DND-41 (cell line): ENCODE results near the gene HSPBAP1.

Source experiments
- ATAC-seq: fragments of 200-7000 bp; cut with Tn5 transposase; 3 replicates; pipeline ENCODE4 v1.9.1; 2021; ENCODE audit warnings: low read depth; ENCODE audit not compliant: insufficient read depth
- DNase-seq: peaks from one replicate; pipeline ENCODE4 v3.0.0-alpha.2; 2020
- H2AFZ ChIP-seq: 2 replicates; pipeline ENCODE4 v1.6.0; 2012; ENCODE audit warnings: low read depth, low read length
- H3K27ac ChIP-seq: 2 replicates; pipeline ENCODE4 v1.5.1; 2012; ENCODE audit warnings: low read length, inconsistent platforms
- H3K27me3 ChIP-seq: fragments of 200-600 bp; sonication (generic); 2 replicates; pipeline ENCODE4 v1.6.0; 2012; ENCODE audit warnings: low read length, mild to moderate bottlenecking, inconsistent platforms; ENCODE audit not compliant: insufficient read depth, poor library complexity
- H3K36me3 ChIP-seq: 2 replicates; pipeline ENCODE4 v1.5.1; 2012; ENCODE audit warnings: low read length, inconsistent platforms; ENCODE audit not compliant: insufficient read depth
- H3K4me1 ChIP-seq: 2 replicates; pipeline ENCODE4 v1.5.1; 2012; ENCODE audit warnings: mild to moderate bottlenecking, low read length; ENCODE audit not compliant: insufficient read depth
- H3K4me2 ChIP-seq: 2 replicates; pipeline ENCODE4 v1.6.0; 2012; ENCODE audit warnings: mild to moderate bottlenecking, moderate library complexity, low read length, inconsistent platforms; ENCODE audit not compliant: insufficient read depth
- H3K4me3 ChIP-seq, 2 experiments: fragments of 200-600 bp in 1 of 2; shearing (Covaris generic) in 1 of 2; 2 replicates each; pipeline ENCODE4 v1.5.1; 2012 to 2016; ENCODE audit warnings: inconsistent platforms in 2 of 2, low read length in 2 of 2, mild to moderate bottlenecking in 2 of 2, low read depth in 1 of 2, moderate library complexity in 1 of 2
- H3K79me2 ChIP-seq: 2 replicates; pipeline ENCODE4 v1.6.0; 2012; ENCODE audit warnings: low read length, inconsistent platforms; ENCODE audit not compliant: insufficient read depth
- H3K9ac ChIP-seq: 2 replicates; pipeline ENCODE4 v1.6.0; 2012; ENCODE audit warnings: low read depth, mild to moderate bottlenecking, inconsistent platforms, low read length, moderate library complexity
- H3K9me3 ChIP-seq: 2 replicates; pipeline ENCODE4 v1.5.1; 2012; ENCODE audit warnings: low read length, moderate library complexity, mild to moderate bottlenecking, inconsistent platforms; ENCODE audit not compliant: insufficient read depth, severe bottlenecking
- H4K20me1 ChIP-seq: 2 replicates; pipeline ENCODE4 v1.6.0; 2012; ENCODE audit warnings: low read length; ENCODE audit not compliant: insufficient read depth
- CTCF ChIP-seq: IDR thresholded peaks from 2 replicates; pipeline ENCODE4 v1.5.1; 2012; ENCODE audit warnings: borderline replicate concordance, low read length, moderate library complexity, mild to moderate bottlenecking; ENCODE audit not compliant: poor library complexity, severe bottlenecking; ENCODE audit errors: extremely low read depth
- EZH2 ChIP-seq: IDR thresholded peaks from 3 replicates; pipeline ENCODE4 v1.6.1; 2012; ENCODE audit warnings: borderline replicate concordance, low read depth, mild to moderate bottlenecking, moderate library complexity, low read length, inconsistent platforms; ENCODE audit not compliant: severe bottlenecking

The HSPBAP1 gene

GRCh38 chr3:122826278-122826677, 32.6 kb upstream of the HSPBAP1 start:
- no peak overlapping the region for H3K27ac ChIP-seq
- H3K9ac ChIP-seq = no peak overlapping the region
- no peak overlapping the region for H3K4me3 ChIP-seq
- no peaks in the 10 kb centered on the region for H4K20me1 ChIP-seq
- ATAC-seq (no peak), DNase-seq (no peak)
- no peaks in the 10 kb centered on the region for H3K27me3 ChIP-seq
- H3K79me2 ChIP-seq = no peaks in the 10 kb centered on the region
- H2AFZ ChIP-seq = no peak overlapping the region
- no peaks in the 10 kb centered on the region for H3K4me1 ChIP-seq
- TF ChIP-seq CTCF = no peak
- no peak for TF ChIP-seq EZH2
- peaks cover 6% of the 10 kb centered on the region; the same call in 1 of the 2 replicates for H3K36me3 ChIP-seq
- no peaks in the 10 kb centered on the region for H3K9me3 ChIP-seq
- H3K4me2 ChIP-seq = no peak overlapping the region

- Histone ChIP-seq H3K36me3 (peaks cover 6% of the 10 kb centered on the region; the same call in 1 of the 2 replicates), H2AFZ (no peak overlapping the region), H3K4me1 (no peaks in the 10 kb centered on the region), H3K27ac (no peak overlapping the region), H3K9me3 (no peaks in the 10 kb centered on the region), H3K79me2 (no peaks in the 10 kb centered on the region), H3K9ac (no peak overlapping the region), H3K4me2 (no peak overlapping the region), H3K4me3 (no peak overlapping the region), H4K20me1 (no peaks in the 10 kb centered on the region), H3K27me3 (no peaks in the 10 kb centered on the region)
- DNase-seq (no peak), ATAC-seq (no peak)
- TF ChIP-seq CTCF (no peak), EZH2 (no peak)
Measured at GRCh38 chr3:122825460-122825859, 31.8 kb upstream of the HSPBAP1 start.

GRCh38 chr3:122824465-122825381, 31.1 kb upstream of the HSPBAP1 start:
- ATAC-seq (no peak), DNase-seq (no peak)
- H3K4me3 ChIP-seq = no peak overlapping the region
- no peak overlapping the region for H2AFZ ChIP-seq
- H3K27me3 ChIP-seq = no peaks in the 10 kb centered on the region
- no peaks in the 10 kb centered on the region for H3K4me1 ChIP-seq
- no peaks in the 10 kb centered on the region for H3K9me3 ChIP-seq
- H3K9ac ChIP-seq = no peak overlapping the region
- H3K27ac ChIP-seq = no peak overlapping the region
- peaks cover 6% of the 10 kb centered on the region; the same call in 1 of the 2 replicates for H3K36me3 ChIP-seq
- no peak overlapping the region for H3K4me2 ChIP-seq
- no peaks in the 10 kb centered on the region for H4K20me1 ChIP-seq
- TF ChIP-seq EZH2 = no peak
- H3K79me2 ChIP-seq = no peaks in the 10 kb centered on the region

GRCh38 chr3:122816587-122816986, 23.0 kb upstream of the HSPBAP1 start:
- Histone ChIP-seq H3K9me3 (no peaks in the 10 kb centered on the region), H3K79me2 (no peaks in the 10 kb centered on the region), H3K9ac (no peak overlapping the region), H2AFZ (no peak overlapping the region), H3K27me3 (no peaks in the 10 kb centered on the region), H4K20me1 (no peaks in the 10 kb centered on the region), H3K4me1 (no peaks in the 10 kb centered on the region), H3K4me3 (no peak overlapping the region), H3K36me3 (peaks cover 2% of the 10 kb centered on the region; the same call in 1 of the 2 replicates), H3K27ac (no peak overlapping the region), H3K4me2 (no peak overlapping the region)
- no peak for TF ChIP-seq EZH2
- no peak for TF ChIP-seq CTCF
- ATAC-seq (no peak), DNase-seq (no peak)
